NOMO-1 (cell line): ENCODE data around the gene C9orf50.
"Not testable (repeated sequence)": the region's sequence is repeated elsewhere in the genome, so short reads cannot be mapped to it uniquely, and the experiment has no call there.

Source experiments
- DNase-seq, 2 experiments: peaks; one replicate each; lab custom pipeline; 2025; ENCODE audit not compliant: unreplicated experiment in 2 of 2; lab: John Stamatoyannopoulos, UW

C9orf50 gene

DNA sequence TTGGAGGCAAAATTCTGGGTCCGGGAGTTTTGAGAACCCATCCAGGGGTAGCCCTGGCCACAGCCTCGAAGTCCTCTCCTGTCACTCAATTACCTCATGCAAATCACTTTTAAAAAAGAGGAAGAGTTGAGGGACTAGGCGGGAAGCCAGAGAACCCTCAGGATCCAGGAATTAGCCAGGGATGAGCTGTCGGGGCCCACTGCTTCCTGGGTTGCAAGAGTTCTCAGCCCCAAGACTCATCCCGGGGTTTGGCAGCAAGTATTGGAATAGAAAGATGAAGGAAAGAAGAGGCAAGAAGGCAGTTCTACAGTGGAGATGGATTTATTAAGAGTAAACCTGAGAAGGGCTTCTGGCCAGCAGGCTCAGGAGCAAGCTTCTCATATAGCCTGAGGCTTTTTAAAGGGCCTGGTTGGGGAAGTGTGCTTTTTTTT lies 25.6 kb downstream of the C9orf50 start:
- peak; percentile 24 to 26 for DNase-seq

DNA sequence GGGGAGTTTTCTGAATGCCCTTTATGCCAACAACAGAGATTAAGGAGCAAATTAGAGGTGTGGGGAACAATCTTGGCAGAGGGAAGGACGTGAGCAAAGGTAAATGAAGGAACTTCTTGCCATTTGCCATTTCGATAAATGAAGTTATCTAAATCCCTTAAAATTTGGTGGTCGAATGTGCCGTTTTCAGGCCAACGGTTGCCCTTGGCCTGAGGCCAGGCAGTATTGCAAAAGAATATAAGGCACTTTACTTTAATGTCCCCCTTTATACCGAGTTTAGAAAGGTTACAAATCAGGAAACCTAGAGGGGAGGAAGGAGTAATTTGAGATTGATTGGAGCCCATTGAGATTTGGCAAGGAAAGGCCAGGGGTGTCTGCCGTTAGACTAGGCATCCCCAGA lies 26.3 kb downstream of the C9orf50 start:
- DNase-seq, result no peak

DNA sequence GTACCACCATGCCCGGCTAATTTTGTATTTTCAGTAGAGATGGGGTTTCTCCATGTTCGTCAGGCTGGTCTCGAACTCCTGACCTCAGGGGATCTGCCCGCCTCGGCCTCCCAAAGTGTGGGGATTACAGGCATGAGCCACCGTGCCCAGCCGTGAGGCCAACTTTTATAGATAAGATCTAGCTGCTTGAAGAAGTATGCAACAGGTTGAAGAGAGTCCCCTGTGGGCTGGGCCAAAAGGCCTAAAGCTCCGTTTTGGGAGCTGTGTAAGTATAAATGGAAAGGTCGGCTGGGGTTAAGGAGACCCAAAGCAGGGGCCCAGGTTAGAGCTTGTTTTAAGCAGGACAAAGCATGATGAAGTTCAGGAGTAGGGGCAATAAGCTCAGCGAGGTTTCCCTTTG lies 28.1 kb downstream of the C9orf50 start:
- DNase-seq, result not testable (repeated sequence)

DNA sequence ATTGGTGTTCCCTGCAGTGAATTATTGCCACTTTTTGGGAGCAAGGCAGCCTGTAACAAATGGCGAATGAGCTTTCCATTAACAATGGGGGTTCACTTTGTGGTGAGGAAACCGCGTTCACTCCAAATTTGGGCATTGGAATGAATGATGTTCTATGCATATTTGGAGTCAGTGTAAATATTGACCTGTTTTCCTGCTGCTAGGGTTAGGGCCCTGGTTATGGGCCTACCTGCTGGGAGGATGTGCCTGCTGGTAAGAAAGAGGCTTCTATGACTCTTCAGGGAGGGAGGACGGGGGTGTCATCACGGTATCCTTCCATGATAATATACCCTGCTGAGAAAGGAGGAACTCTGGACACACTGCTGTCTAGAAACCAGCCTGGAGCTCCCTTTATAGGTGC lies 29.0 kb downstream of the C9orf50 start:
- DNase-seq, result no peak

DNA sequence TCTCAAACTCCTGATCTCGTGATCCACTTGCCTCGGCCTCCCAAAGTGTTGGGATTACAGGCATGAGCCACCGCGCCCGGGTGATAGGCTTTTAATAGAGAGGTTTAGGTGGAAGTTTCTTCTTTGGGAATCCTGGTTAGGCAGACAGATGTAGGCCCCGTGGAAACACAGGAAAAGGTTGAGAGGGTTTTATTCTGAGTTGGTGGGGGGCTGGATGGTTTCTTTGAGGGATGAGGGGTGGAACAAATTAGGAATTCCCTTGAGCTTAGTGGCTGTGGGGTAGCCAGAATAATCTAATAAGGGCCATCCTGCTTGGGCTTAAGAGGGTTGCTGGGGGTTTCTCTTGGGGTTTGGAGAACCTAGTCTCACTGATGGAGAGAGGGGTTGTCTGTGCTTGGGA lies 30.4 kb downstream of the C9orf50 start:
- no peak for DNase-seq

DNA sequence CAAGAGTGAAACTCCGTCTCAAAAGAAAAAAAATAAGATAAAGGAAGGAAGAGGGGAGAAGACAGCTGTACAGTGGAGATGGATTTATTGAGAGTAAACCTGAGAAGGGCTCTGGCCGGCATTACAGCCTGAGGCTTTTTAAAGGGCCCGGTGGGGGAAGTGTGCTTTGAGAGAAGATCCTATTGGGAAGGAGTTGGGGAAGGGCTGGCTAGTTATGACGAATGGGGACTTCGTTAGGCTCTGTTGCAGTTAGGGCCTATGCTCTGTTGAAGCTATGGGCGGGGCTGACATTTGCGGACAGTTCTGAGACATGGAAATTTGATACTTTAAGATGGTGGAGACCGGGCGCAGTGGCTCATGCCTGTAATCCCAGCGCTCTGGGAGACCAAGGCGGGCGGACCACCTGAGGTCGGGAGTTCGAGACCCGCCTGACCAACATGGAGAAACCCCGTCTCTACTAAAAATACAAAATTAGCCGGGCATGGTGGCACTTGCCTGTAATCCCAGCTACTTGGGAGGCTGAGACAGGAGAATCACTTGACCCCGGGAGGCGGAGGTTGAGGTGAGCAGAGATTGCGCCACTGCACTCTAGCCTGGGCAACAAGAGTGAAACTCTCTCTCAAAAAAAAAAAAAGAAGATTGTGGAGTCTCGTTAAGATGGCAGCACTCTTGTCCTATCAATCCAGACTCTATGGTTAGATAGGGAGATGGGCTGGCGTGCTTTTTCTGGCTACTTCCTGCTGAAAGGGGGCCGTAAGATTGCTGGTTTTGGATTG lies 33.2 kb downstream of the C9orf50 start:
- no peak for DNase-seq

DNA sequence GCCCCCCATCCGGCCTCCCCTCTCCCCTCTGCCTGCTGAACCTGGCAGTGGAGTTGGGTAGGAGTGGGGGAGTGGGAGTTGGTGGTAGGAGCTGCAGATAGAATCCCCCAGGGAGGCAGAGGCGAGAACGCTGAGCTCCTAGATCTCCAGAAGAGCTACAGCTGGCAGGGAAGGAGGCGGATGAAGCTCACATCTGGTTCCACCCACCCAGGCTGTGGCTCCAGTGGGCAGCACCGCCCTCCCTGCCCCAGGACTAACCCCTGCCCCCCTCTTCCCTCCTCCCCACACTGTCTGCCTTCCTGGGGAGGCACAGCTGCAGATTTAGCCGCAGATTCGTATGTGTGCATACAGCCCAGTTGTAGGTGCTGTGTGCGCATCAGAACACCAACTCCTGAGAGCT lies 34.2 kb downstream of the C9orf50 start:
- DNase-seq, result no peak

DNA sequence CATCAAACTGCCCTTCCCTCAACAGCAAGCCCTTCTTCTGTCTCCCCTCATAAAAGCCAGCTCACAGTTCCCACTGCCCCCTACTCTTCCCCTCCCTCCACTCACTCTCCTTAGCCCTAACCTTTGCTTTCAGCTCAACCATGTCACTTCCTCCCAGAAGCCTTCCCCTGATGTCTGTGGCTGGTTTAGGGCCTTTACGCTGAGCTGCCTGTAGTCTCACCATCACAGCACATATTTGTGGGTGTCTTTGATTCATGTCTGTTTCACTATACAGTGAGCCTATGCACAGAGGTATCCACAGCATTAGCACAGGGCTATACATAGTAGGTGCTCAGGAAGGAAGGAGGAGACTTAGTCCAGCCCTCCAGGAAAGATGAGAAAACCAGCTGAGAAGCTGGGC lies 34.7 kb downstream of the C9orf50 start:
- no peak for DNase-seq

DNA sequence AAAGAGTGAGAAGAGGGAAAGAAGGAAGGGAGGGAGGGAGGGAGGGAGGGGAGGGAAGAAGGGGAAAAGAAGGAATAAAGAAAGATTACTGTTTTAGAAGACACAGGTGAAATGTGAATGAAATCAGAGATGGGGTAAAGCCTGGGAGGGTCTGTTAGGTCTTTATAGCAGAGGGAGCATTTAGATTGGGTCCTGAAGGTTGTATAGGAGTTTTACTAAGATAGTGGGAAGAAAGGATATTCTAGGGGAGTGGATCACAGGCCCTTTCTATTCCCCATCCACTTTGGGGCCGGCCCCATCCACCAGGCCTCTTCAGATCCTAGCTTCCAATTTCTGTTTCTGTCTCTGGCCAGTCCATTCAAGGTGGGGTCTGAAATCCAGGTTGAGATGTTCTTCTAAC lies 35.5 kb downstream of the C9orf50 start:
- DNase-seq, result no peak

DNA sequence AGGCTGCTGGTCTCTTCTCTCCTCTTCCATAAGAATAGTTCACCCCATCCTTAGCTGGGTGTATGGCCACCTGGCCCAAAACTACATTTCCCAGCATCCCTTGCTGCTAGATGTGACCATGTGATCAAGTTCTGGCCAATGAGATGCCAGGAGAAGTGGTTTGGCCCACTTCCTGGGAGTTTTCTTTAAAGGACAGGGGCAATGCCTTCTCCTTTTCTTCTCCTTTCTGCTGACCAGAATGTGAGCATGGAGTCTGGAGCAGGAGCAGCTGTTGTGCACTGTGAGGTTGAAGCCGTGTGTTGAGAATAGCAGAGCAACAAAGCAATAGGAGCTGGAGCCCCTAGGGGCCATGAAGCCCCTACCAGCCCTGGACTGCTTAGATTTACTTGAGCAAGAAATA lies 36.8 kb downstream of the C9orf50 start:
- DNase-seq, result peak; percentile 71 to 77

DNA sequence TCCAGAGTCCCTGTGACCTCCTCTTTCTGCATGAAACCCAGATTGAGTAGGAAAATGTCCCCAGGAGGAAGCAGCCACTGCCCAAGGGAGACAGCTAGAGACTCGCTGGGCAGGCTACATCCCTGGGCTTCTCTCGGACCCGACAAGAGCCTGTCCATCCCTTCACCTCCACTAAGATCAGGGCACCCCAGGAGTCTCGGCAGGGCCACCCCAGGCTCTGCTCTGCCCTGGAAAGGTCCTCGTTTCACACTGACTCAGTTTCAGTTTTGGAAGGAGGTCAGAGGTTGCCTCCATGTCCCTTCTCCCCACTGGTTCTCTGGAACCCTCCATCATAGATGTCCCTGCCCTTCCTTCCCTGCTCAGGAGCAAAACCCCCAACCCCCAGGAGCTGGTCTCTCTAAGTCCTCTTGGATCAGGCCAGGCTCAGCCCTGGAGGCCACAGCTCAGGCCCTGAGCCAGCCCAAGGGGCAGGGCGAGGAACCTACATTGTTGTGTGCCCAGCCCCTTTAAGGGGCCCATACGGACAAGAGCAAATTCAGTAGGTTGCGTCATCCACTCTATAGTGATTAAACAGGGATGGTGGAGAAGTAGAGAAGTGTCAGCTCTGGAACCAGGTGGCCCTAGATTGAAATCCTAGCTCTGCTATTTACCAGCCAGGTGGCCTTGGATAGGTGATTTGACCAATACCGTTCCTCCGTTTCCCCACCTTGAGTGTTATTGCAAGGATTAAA lies 37.4 kb downstream of the C9orf50 start:
- DNase-seq, result peak; percentile 87 to 89

DNA sequence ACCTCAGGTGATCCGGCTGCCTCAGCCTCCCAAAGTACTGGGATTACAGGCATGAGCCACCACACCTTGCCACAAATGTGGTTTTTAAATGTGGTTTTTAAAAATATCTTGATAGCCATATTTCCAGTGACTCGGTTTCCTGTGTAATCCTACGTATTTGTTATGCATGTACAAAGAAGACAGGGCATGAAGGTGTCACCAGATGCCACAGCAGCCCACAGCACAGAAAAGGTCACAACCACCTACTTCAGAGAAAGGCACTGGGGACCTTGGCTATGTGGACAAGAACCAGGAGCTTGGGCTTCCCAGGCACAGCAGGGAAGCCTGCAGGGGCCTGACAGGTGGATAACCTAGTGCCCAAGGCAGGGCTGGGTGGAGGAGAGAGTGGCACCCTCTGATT lies 38.0 kb downstream of the C9orf50 start:
- DNase-seq, result no peak

DNA sequence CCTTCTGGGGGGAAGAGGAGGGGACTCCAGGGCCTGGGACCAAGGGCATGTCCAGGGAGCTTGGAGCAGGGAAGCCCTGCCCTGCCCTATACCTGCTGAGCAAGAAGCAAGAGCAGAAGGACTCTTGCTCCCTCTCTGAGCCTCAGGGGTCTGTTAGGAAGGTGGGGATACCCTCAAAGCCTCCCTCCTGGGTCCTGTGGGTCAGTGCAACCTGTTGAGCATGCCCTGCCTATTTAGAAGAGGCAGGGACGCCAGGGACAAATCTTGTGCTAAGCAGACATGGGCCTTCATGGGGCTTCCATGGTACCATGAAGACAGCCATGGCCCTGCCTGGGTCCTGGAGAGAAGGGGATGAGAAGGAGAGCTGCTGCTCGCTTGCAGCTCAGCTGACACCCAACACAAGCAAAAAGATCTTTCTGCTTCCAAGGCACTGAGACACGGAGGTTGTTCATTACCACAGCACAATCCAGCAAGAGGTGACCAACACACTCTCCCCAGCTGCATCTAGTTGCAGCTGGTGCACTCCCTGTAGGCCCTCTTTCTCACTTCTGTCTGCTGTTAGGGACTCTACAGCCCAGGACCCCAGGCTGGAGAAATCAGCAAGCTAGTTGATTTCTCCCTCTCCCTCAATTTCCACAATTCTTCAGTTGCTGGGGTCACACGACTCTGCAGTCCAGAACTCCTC lies 39.3 kb downstream of the C9orf50 start:
- no peak for DNase-seq

DNA sequence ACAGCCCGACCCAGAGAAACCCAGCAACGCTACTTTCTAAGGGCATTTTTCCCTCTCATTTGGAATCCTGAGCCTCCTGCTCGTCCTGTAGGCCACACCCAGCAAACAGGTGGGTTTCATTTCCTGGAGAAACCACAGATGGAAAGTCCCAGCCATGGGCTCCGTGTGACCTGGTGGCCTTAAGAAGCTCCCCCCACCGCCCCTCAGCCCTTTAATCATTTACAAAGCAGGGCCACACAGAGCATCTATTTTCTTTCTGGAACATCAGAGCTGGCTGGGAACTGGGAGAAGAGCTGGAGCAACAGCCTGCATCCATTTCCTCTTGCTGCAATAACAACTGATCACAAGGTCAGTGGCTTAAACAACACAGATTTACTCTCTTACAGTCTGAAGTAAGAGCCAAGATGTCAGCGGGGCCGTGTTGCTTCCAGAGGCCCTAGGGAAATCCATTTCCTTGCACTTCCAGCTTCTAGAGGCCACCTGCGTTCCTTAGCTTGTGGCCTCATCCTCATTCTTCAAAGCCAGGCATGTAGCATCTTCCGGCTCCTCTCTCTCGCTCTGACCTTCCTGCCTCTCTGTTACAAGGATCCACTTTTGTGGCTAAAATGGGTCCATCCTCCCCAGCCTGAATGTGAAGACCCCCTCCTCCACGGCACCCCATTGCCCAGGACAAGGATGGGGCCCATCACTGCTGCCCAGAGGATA lies 40.5 kb downstream of the C9orf50 start:
- DNase-seq, result no peak

DNA sequence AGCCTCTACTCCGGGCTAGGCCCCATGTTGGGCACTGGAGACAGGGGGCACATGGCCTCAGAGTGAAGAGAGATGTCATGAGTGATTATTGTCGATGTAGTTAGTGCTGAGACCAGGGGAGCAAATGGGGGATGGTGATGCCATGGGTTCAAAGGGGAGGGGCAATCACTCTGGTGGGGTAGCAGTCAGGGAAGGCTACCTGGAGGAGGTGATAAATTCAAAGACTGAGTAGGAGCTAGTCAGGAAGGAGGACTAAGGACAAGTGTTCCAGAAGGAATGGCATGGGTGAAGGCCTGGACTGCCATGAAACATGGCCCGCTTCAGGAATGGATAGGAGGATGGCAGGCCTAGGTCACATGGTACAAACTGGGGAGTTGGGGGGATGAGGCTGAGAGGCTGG lies 41.6 kb downstream of the C9orf50 start:
- DNase-seq, result no peak

DNA sequence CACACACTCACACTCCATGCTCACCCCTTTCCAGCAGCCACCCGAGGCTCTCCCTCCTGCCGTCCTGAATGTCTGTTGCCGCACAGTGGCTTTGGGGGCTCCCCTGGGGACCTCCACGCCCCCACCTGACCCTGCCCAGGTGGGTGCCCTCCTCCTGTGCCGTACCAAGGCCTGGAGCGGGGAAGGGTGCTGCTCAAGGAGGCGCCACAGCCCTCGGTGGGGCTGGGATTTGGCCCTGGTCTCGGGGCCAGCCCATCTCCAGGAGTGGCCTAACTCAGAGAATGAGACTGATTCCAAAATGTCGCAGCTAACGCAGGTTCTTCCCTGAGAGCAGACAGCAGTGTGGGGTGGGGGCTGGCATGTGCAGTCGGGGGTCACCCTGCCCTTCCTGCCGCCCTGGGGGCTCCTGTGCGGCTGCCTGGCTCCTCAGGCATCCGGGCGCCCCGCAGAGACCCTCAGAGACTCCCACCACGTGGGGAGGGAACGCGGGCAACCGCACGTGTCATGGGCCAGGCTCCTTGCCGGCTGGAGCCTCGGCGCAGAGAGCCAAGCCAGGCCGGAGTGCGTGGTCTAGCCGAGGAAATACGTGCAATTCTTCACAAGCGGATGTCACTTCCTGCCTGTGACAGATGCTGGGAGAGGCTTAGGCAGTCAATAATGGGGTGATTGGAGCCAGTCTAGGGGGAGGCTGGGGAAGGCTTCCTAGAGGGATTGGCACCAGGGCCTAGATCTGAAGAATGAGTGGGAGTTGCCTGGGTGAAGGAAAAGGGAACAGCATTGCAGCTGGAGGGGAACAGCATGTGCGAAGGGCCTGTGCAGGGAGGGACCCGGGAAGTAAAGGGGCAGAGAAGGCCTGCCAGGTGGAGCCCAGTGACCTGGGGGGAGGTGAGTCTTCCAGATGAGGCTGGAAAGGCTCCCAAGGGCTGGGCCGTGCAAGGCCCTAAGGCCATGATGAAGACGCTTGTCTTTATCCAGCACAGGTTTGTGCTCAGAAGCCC lies 44.1 kb downstream of the C9orf50 start:
- DNase-seq, result no peak

DNA sequence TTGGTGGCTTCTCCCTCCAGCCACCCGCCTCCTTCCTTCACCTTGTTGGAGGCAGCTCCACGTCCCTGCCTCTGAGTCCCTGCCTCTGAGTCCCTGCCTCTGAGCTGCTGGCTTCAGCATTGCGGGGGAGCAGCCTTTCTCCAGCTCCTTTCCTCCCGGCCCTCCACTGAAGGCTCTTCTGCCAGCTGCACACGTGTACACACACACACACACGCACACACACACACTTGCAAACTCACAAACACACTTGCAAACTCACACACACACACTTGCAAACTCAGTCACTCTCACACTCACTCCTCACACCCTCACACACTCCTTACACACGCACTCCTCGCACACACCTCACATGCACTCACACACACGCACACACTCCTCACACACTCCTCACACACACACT lies 45.1 kb downstream of the C9orf50 start:
- no peak for DNase-seq

DNA sequence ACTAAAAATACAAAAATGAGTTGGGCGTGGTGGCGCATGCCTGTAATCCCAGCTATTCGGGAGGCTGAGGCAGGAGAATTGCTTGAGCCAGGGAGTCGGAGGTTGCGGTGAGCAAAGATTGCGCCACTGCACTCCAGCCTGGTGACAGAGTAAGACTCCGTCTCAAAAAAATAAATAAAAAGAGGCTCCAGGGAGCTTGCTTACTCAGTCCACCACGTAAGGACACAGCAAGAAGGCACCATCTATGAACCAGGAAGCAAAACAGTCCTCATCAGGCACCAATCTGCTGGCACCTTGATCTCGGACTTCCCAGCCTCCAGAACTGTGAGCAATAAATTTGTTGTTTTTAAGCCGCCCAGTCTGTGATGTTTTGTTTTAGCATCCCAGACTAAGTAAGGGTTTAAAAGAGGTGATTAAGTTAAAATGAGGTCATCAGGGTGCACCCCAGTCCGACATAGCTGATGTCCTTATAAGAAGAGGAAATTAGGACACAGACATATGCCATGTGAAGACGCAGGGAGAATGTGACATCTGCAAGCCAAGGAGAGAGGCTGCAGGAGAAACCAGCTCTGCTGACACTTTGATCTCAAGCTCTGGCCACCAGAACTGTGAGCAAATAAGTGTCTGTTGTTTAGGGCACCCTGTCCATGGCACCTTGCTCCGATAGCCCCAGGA lies 45.9 kb downstream of the C9orf50 start:
- no peak for DNase-seq

DNA sequence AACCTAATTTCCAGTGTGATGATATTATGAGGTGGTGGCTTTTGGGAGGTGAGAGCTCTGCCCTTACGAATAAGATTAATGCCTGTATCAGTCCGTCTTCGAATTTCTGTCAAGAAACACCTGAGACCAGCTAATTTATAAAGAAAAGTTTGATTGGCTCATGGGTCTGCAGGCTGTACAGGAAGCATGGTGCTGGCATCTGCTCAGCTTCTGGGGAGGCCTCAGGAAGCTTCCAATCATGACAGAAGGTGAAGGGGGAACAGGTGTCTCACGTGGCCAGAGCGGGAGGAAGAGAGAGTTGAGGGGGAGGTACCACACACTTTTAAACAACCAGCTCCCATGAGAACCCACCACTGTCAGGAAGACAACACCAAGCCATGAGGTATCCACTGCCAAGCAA lies 46.9 kb downstream of the C9orf50 start:
- DNase-seq, result no peak
